Frontal cortex (tissue), 1 donor: Measurements from ENCODE around the gene CLEC1B. TPM values are rescaled to one million over a fixed set of nuclear protein-coding genes. Genes with fewer than 3 reads are reported as not detected.

Experiments
- total RNA-seq: library from RNA; depleted of rRNA; stranded (reverse); fragments of >200 nt; gene quantifications from one replicate; pipeline ENCODE4 v1.2.3, GENCODE V29; 2014

The CLEC1B gene
- total RNA-seq, 1 donor from 2014 or later = not detected

Other genes with a start within 250 kb of the CLEC1B start
- not detected for gene CD69, start 238.2 kb downstream of the CLEC1B start, total RNA-seq
- not detected for gene KLRF1, start 171.6 kb downstream of the CLEC1B start, total RNA-seq
- gene CLEC2B, start 129.8 kb downstream of the CLEC1B start, total RNA-seq = 1.6 TPM
- gene KLRF2, start 117.6 kb downstream of the CLEC1B start, total RNA-seq = not detected
- gene CLEC2A, start 66.8 kb downstream of the CLEC1B start, total RNA-seq = not detected
- gene CLEC12A, start 27.7 kb downstream of the CLEC1B start, total RNA-seq = 0.41 TPM
- gene CLEC12B, start 11.5 kb upstream of the CLEC1B start, total RNA-seq = not detected
- not detected for gene CLEC9A, start 31.6 kb upstream of the CLEC1B start, total RNA-seq
- 0.41 TPM for gene CLEC1A, start 99.9 kb upstream of the CLEC1B start, total RNA-seq
- 2.0 TPM for gene CLEC7A, start 131.1 kb upstream of the CLEC1B start, total RNA-seq
- gene OLR1, start 173.0 kb upstream of the CLEC1B start, total RNA-seq = 4.1 TPM
- not detected for gene TMEM52B, start 179.9 kb upstream of the CLEC1B start, total RNA-seq
- 44.8 TPM for gene GABARAPL1, start 213.8 kb upstream of the CLEC1B start, total RNA-seq